Measurements from ENCODE around the gene GNB4. TPM values are rescaled to one million over a fixed set of nuclear protein-coding genes. Genes with fewer than 3 reads are reported as not detected.

The GNB4 gene
- total RNA-seq, 1 experiment from 2014 or later: 26.7 TPM

- CTCF ChIA-PET: no interaction called here
- Histone ChIP-seq H3K9me3 (ENCODE audit: control insufficient read depth, insufficient read depth, low read depth, low read length) (no peaks in the 10 kb centered on the region), H3K27me3 (ENCODE audit: control insufficient read depth, insufficient read depth, low read length) (no peaks in the 10 kb centered on the region), H3K27ac (ENCODE audit: low read length) (no peak overlapping the region), H3K36me3 (ENCODE audit: control insufficient read depth, insufficient read depth, low read length) (peaks cover 19% of the 10 kb centered on the region), H3K4me3 (ENCODE audit: low read depth in 2 of 2, low read length in 2 of 2) (no peak overlapping the region), H3K4me1 (ENCODE audit: control insufficient read depth, insufficient read depth, low read length) (no peaks in the 10 kb centered on the region)
- POLR2A ChIA-PET: no interaction called here
- BruUV-seq (replicated peaks): no TSS peak
- no peak for DNase-seq (ENCODE audit: low read depth, low spot score)
- intact Hi-C loops (cut with micrococcal nuclease; ENCODE audit: unreplicated experiment) (no loop called here), in situ Hi-C loops (cut with HindIII; ENCODE audit: low pct_unique_long_range_greater_than_20kb, low sequenced_read_pairs) (no loop called here)
- TF ChIP-seq CTCF (IDR thresholded peaks at IDR 0.05): no peak
- TF ChIP-seq TCF7L2 (IDR thresholded peaks at IDR 0.05; ENCODE audit: low read depth, low read length): no peak
- no peak for TF ChIP-seq SIN3A (IDR thresholded peaks at IDR 0.05; ENCODE audit: borderline replicate concordance, insufficient read depth, low read depth, low read length)
- TF ChIP-seq POLR2AphosphoS5 (IDR thresholded peaks at IDR 0.05; ENCODE audit: low read depth, low read length): no peak
- no peak for TF ChIP-seq REST (IDR thresholded peaks at IDR 0.05; ENCODE audit: insufficient read depth in 1 of 2, low read depth in 2 of 2, low read length in 1 of 2)
- no peak for ATAC-seq
Measured at GRCh38 chr3:179355996-179356395, 95.3 kb downstream of the GNB4 start.

- no peaks in the 10 kb centered on the region for H3K27me3 ChIP-seq (ENCODE audit: control insufficient read depth, insufficient read depth, low read length)
- TF ChIP-seq POLR2AphosphoS5 (IDR thresholded peaks at IDR 0.05; ENCODE audit: low read depth, low read length) (no peak), SIN3A (IDR thresholded peaks at IDR 0.05; ENCODE audit: borderline replicate concordance, insufficient read depth, low read depth, low read length) (no peak), REST (IDR thresholded peaks at IDR 0.05; ENCODE audit: insufficient read depth in 1 of 2, low read depth in 2 of 2, low read length in 1 of 2) (no peak), CTCF (IDR thresholded peaks at IDR 0.05) (no peak), TCF7L2 (IDR thresholded peaks at IDR 0.05; ENCODE audit: low read depth, low read length) (no peak)
- in situ Hi-C loops (cut with HindIII; ENCODE audit: low pct_unique_long_range_greater_than_20kb, low sequenced_read_pairs) (no loop called here), intact Hi-C loops (cut with micrococcal nuclease; ENCODE audit: unreplicated experiment) (no loop called here)
- CTCF ChIA-PET: no interaction called here
- H3K27ac ChIP-seq (ENCODE audit: low read length): peak overlapping the region; percentile 84
- peaks cover 12% of the 10 kb centered on the region for H3K4me1 ChIP-seq (ENCODE audit: control insufficient read depth, insufficient read depth, low read length)
- POLR2A ChIA-PET: no interaction called here
- H3K36me3 ChIP-seq (ENCODE audit: control insufficient read depth, insufficient read depth, low read length): peaks cover 9% of the 10 kb centered on the region
- DNase-seq (ENCODE audit: low read depth, low spot score) (no peak), ATAC-seq (no peak)
- TSS peak; percentile 81 for BruUV-seq (replicated peaks)
- peak overlapping the region; percentile 70 to 89 for H3K4me3 ChIP-seq (ENCODE audit: low read depth in 2 of 2, low read length in 2 of 2)
- no peaks in the 10 kb centered on the region for H3K9me3 ChIP-seq (ENCODE audit: control insufficient read depth, insufficient read depth, low read depth, low read length)
Measured at GRCh38 chr3:179348325-179349013, 102.8 kb downstream of the GNB4 start.

Measured in Panc1 (cell line).